HepG2 (cell line): ENCODE results near the gene RAC3. TPM values are rescaled to one million over a fixed set of nuclear protein-coding genes. Genes with fewer than 3 reads are reported as not detected.

Source experiments
- AHR ChIP-seq: IDR thresholded peaks from 2 replicates; pipeline ENCODE4 v1.6.1; 2018; ENCODE audit warnings: missing genetic modification reagents, missing compliant biosample characterization
- ARID2 ChIP-seq: sonication (generic); formaldehyde crosslinking; IDR thresholded peaks from 2 replicates; pipeline ENCODE4 v1.8.1; 2022; ENCODE audit warnings: mild to moderate bottlenecking, missing genetic modification reagents, borderline replicate concordance
- KLF13 ChIP-seq: sonication (generic); formaldehyde crosslinking; IDR thresholded peaks from 2 replicates; pipeline ENCODE4 v1.4.0; 2020; ENCODE audit warnings: mild to moderate bottlenecking, missing genetic modification reagents
- NR2C2 ChIP-seq: sonication (generic); formaldehyde crosslinking; IDR thresholded peaks from 2 replicates; pipeline ENCODE4 v1.4.0; 2020; ENCODE audit warnings: missing genetic modification reagents, mild to moderate bottlenecking, moderate library complexity, borderline replicate concordance
- PHB2 ChIP-seq: fragments of 450-650 bp; IDR thresholded peaks from 2 replicates; pipeline ENCODE4 v1.6.1; 2018; ENCODE audit not compliant: partially characterized antibody
- PRMT3 ChIP-seq: sonication (generic); formaldehyde crosslinking; IDR thresholded peaks from 2 replicates; pipeline ENCODE4 v1.8.1; 2022; ENCODE audit warnings: low read depth, mild to moderate bottlenecking, moderate library complexity, missing genetic modification reagents, borderline replicate concordance
- RBM39 ChIP-seq: fragments of 200-400 bp; formaldehyde crosslinking; IDR thresholded peaks from one replicate; pipeline ENCODE4 v1.6.1; 2018; ENCODE audit warnings: antibody characterized with exemption, mild to moderate bottlenecking, low read depth, low read length; ENCODE audit not compliant: poor library complexity, severe bottlenecking
- REL ChIP-seq: sonication (generic); formaldehyde crosslinking; conservative IDR thresholded peaks from 2 replicates; pipeline ENCODE4 v1.8.0; 2022; ENCODE audit warnings: mild to moderate bottlenecking, missing genetic modification reagents, moderate library complexity
- SMYD3 ChIP-seq: sonication (generic); formaldehyde crosslinking; IDR thresholded peaks from 2 replicates; pipeline ENCODE4 v1.8.1; 2023; ENCODE audit warnings: mild to moderate bottlenecking, missing genetic modification reagents
- TAF15 ChIP-seq: fragments of 200-400 bp; formaldehyde crosslinking; IDR thresholded peaks from one replicate; pipeline ENCODE4 v1.6.1; 2018; ENCODE audit warnings: mild to moderate bottlenecking, low read depth, low read length; ENCODE audit not compliant: poor library complexity, severe bottlenecking
- TARDBP ChIP-seq: sonication (generic); formaldehyde crosslinking; IDR thresholded peaks from 2 replicates; pipeline ENCODE4 v1.8.0; 2022; ENCODE audit warnings: mild to moderate bottlenecking, missing genetic modification reagents
- ZBTB38 ChIP-seq: sonication (generic); formaldehyde crosslinking; IDR thresholded peaks from 2 replicates; pipeline ENCODE4 v1.5.1; 2020; ENCODE audit warnings: mild to moderate bottlenecking, missing genetic modification reagents
- ZBTB7B ChIP-seq: sonication (generic); formaldehyde crosslinking; IDR thresholded peaks from 2 replicates; pipeline ENCODE4 v1.4.0; 2020; ENCODE audit warnings: missing genetic modification reagents
- ZC3H13 ChIP-seq: sonication (generic); formaldehyde crosslinking; IDR thresholded peaks from 2 replicates; pipeline ENCODE4 v1.8.1; 2023; ENCODE audit warnings: mild to moderate bottlenecking, missing genetic modification reagents, moderate library complexity
- ZKSCAN1 ChIP-seq: fragments of 150-350 bp; IDR thresholded peaks from 2 replicates; pipeline ENCODE4 v1.6.1; 2014; ENCODE audit warnings: low read length
- ZNF564 ChIP-seq: sonication (generic); formaldehyde crosslinking; IDR thresholded peaks from 2 replicates; pipeline ENCODE4 v1.8.1; 2023; ENCODE audit warnings: mild to moderate bottlenecking, missing genetic modification reagents
- ZNF883 ChIP-seq: sonication (generic); formaldehyde crosslinking; IDR thresholded peaks from 2 replicates; pipeline ENCODE4 v1.5.1; 2020; ENCODE audit warnings: mild to moderate bottlenecking, missing genetic modification reagents; ENCODE audit errors: not compliant biosample characterization
- polyA plus RNA-seq, 8 experiments: library from polyadenylated mRNA; depleted of rRNA in 3 of 8; stranded (reverse) in 7 of 8; unstranded in 1 of 8; fragments of >200 nt; fragmentation: Illumina TruSeq in 4 of 8; extraction: Trizol in 4 of 8; gene quantifications; 2 replicates each; pipeline versions ENCODE4 v1.2.1 to v1.2.3, GENCODE V29; 2011 to 2016; ENCODE audit warnings: low read depth in 4 of 8, missing spikeins in 1 of 8, mixed read lengths in 1 of 8; ENCODE audit not compliant: insufficient read depth in 1 of 8
- total RNA-seq, 5 experiments: library from RNA; depleted of rRNA; stranded (reverse); fragments of >200 nt; fragmentation: Illumina TruSeq; extraction: Trizol; gene quantifications; 2 replicates each; pipeline ENCODE4 v1.2.3, GENCODE V29; 2016; ENCODE audit warnings: low read depth in 1 of 5
- TF ChIP-seq, protein P1 (sequence below): sonication (generic); formaldehyde crosslinking; IDR thresholded peaks from 2 replicates; pipeline ENCODE4 v1.4.0; 2020; ENCODE audit warnings: missing genetic modification reagents
- TF ChIP-seq, protein P2 (sequence below): sonication (generic); formaldehyde crosslinking; IDR thresholded peaks from 2 replicates; pipeline ENCODE4 v1.4.0; 2020; ENCODE audit warnings: missing genetic modification reagents
- TF ChIP-seq, protein P3 (sequence below): sonication (generic); formaldehyde crosslinking; IDR thresholded peaks from 2 replicates; pipeline ENCODE4 v1.8.0; 2022; ENCODE audit warnings: missing genetic modification reagents, mild to moderate bottlenecking, inconsistent platforms, borderline replicate concordance

The RAC3 gene
- total and polyA plus RNA-seq, 2 of the 13 experiments (the other 11 are each of a cell fraction or from before 2014, with no cell fraction given): 10.5 to 21.3 TPM

DNA sequence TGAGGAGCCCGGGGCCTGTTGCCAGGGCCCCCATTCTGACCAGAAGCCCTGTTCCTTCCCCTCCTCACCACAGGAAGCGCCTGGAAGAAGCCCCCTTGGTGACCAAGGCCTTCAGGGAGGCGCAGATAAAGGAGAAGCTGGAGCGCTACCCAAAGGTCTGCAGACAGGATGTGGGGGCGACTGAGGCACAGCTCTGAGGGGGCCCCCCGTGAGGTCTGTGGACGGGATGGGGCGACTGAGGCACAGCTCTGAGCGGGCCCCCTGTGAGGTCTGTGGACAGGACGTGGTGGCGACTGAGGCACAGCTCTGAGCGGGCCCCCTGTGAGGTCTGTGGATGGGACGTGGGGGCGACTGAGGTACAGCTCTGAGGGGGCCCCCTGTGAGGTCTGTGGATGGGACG is 22.1 kb upstream of the RAC3 start (continued):
- TF ChIP-seq, protein P1, sequence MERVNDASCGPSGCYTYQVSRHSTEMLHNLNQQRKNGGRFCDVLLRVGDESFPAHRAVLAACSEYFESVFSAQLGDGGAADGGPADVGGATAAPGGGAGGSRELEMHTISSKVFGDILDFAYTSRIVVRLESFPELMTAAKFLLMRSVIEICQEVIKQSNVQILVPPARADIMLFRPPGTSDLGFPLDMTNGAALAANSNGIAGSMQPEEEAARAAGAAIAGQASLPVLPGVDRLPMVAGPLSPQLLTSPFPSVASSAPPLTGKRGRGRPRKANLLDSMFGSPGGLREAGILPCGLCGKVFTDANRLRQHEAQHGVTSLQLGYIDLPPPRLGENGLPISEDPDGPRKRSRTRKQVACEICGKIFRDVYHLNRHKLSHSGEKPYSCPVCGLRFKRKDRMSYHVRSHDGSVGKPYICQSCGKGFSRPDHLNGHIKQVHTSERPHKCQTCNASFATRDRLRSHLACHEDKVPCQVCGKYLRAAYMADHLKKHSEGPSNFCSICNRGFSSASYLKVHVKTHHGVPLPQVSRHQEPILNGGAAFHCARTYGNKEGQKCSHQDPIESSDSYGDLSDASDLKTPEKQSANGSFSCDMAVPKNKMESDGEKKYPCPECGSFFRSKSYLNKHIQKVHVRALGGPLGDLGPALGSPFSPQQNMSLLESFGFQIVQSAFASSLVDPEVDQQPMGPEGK (CRISPR knock-in tag): no peak
- TF ChIP-seq ZKSCAN1 (no peak), TAF15 (peak; percentile 38), PHB2 (no peak), NR2C2 (CRISPR knock-in tag) (no peak), TARDBP (no peak), SMYD3 (CRISPR knock-in tag) (no peak), ARID2 (CRISPR knock-in tag) (no peak), ZC3H13 (CRISPR knock-in tag) (no peak), ZNF883 (CRISPR knock-in tag) (peak; percentile 10), ZBTB7B (CRISPR knock-in tag) (no peak), PRMT3 (CRISPR knock-in tag) (no peak), ZNF564 (CRISPR knock-in tag) (no peak), AHR (CRISPR knock-in tag) (no peak), RBM39 (peak; percentile 57), ZBTB38 (CRISPR knock-in tag) (no peak), KLF13 (no peak), REL (CRISPR knock-in tag) (no peak)
- TF ChIP-seq, protein P2, sequence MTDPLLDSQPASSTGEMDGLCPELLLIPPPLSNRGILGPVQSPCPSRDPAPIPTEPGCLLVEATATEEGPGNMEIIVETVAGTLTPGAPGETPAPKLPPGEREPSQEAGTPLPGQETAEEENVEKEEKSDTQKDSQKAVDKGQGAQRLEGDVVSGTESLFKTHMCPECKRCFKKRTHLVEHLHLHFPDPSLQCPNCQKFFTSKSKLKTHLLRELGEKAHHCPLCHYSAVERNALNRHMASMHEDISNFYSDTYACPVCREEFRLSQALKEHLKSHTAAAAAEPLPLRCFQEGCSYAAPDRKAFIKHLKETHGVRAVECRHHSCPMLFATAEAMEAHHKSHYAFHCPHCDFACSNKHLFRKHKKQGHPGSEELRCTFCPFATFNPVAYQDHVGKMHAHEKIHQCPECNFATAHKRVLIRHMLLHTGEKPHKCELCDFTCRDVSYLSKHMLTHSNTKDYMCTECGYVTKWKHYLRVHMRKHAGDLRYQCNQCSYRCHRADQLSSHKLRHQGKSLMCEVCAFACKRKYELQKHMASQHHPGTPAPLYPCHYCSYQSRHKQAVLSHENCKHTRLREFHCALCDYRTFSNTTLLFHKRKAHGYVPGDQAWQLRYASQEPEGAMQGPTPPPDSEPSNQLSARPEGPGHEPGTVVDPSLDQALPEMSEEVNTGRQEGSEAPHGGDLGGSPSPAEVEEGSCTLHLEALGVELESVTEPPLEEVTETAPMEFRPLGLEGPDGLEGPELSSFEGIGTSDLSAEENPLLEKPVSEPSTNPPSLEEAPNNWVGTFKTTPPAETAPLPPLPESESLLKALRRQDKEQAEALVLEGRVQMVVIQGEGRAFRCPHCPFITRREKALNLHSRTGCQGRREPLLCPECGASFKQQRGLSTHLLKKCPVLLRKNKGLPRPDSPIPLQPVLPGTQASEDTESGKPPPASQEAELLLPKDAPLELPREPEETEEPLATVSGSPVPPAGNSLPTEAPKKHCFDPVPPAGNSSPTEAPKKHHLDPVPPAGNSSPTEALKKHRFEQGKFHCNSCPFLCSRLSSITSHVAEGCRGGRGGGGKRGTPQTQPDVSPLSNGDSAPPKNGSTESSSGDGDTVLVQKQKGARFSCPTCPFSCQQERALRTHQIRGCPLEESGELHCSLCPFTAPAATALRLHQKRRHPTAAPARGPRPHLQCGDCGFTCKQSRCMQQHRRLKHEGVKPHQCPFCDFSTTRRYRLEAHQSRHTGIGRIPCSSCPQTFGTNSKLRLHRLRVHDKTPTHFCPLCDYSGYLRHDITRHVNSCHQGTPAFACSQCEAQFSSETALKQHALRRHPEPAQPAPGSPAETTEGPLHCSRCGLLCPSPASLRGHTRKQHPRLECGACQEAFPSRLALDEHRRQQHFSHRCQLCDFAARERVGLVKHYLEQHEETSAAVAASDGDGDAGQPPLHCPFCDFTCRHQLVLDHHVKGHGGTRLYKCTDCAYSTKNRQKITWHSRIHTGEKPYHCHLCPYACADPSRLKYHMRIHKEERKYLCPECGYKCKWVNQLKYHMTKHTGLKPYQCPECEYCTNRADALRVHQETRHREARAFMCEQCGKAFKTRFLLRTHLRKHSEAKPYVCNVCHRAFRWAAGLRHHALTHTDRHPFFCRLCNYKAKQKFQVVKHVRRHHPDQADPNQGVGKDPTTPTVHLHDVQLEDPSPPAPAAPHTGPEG (CRISPR knock-in tag): no peak
- TF ChIP-seq, protein P3, sequence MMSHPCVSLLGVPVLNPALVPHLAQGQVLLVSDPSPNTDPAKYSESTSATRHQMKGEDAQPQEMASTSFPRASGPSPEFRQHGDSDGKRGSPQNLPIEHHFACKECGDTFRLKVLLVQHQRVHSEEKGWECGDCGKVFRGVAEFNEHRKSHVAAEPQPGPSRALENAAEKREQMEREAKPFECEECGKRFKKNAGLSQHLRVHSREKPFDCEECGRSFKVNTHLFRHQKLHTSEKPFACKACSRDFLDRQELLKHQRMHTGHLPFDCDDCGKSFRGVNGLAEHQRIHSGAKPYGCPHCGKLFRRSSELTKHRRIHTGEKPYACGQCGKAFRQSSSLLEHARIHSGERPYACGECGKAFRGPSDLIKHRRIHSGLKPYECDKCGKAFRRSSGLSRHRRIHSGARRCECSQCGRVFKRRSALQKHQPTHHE (CRISPR knock-in tag): no peak
